ENCODE measurements around the gene HS3ST1.

The HS3ST1 gene

DNA sequence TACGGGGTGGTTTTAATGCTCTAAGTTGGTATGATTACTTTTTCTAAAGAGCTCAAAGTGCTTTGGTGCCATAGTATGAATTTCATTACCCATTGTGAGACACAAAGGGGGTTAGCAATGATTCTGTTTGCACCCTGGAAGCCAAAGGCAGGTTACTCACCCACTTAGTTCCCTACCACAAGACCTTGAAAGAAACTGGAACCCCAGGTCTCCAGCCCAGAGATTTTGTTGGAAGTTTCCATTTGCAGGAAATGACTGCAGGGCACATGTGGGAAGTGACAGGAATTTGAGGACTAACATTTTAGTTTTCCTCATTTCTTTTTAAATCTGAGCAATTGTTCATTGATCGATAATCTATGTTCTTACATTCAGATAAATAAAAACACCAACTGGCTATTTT lies 1.8 kb upstream of the HS3ST1 start:
- peaks cover 58% of the 10 kb centered on the region for H3K27me3 ChIP-seq (ENCODE audit: control insufficient read depth, insufficient read depth, low read length)

DNA sequence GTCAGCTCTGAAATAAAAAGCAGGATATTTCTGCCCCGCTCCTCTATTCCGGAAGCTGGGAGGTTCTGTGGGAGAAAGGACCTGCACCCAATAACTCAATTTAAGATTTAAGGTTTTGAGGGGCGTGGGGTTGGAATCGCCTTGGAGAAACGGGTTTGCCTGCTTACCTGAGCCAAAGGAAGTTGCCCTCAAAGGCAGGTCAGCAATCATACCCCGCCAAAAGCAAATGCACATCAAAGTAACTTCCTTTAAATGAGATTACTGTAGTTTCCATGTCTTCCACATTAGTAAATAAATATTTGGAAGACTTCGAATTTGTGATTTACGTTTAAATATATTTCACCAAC lies 978 bp upstream of the HS3ST1 start:
- no peaks in the 10 kb centered on the region for H3K4me1 ChIP-seq (ENCODE audit: control insufficient read depth, low read depth, low read length)
- H3K36me3 ChIP-seq (ENCODE audit: control insufficient read depth, low read depth, low read length) = no peaks in the 10 kb centered on the region
- H3K9me3 ChIP-seq (ENCODE audit: control insufficient read depth, low read depth, low read length) = no peaks in the 10 kb centered on the region
- H3K9ac ChIP-seq (ENCODE audit: low read length) = peak overlapping the region; percentile 31
- no peak overlapping the region for H3K27ac ChIP-seq (ENCODE audit: low read length)
- peaks cover 59% of the 10 kb centered on the region for H3K27me3 ChIP-seq (ENCODE audit: control insufficient read depth, insufficient read depth, low read length)
- peak overlapping the region; percentile 67 for H3K4me3 ChIP-seq (ENCODE audit: low read length)

More for the DNA sequence above, 1.8 kb upstream of the HS3ST1 start:
- no peak overlapping the region for H3K9ac ChIP-seq (ENCODE audit: low read length)
- H3K9me3 ChIP-seq (ENCODE audit: control insufficient read depth, low read depth, low read length) = no peaks in the 10 kb centered on the region
- no peak overlapping the region for H3K4me3 ChIP-seq (ENCODE audit: low read length)
- H3K27ac ChIP-seq (ENCODE audit: low read length) = no peak overlapping the region
- H3K4me1 ChIP-seq (ENCODE audit: control insufficient read depth, low read depth, low read length) = no peaks in the 10 kb centered on the region
- H3K36me3 ChIP-seq (ENCODE audit: control insufficient read depth, low read depth, low read length) = no peaks in the 10 kb centered on the region

DNA sequence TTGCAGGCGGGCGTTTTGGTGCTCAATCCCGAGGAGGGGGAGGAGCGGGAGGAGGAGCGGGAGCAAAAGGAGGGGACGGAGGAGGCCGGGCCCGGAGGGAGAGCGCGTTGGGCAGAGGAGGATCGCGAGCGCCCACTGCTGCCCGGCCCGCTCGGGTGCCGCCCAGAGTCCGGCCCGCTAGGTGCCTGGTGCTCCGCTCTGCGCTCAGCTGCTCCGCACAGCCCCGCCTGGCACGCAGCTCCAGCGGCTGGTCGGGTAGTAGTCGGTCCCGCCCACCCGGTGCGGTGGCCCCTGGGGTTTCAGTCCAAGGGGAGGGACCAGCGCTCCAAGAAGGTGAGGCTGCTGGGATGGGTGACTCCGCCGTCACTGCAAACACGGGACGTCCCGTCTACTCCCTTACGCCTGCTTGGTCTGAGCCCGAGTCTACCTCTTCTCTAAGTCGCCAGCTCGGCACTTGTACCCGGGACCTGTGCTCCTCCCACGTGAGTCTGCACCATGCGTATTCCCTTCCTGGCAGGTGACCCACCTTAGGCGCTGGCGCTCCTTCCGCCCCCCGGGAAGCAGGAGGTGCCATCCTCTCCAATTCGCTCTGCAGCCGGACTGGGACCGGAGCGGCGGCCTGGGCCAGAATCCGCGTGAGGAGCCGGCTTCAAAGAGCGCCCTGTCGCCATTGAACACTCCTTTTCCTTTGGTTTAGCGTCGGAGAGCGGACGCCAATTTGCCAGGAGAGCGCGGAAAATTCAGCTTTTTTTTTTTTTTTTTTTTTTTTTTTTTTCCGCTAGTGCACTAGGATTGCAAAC lies 405 bp upstream of the HS3ST1 start:
- peak overlapping the region; percentile 31 for H3K9ac ChIP-seq (ENCODE audit: low read length)
- H3K4me1 ChIP-seq (ENCODE audit: control insufficient read depth, low read depth, low read length) = no peaks in the 10 kb centered on the region
- no peaks in the 10 kb centered on the region for H3K36me3 ChIP-seq (ENCODE audit: control insufficient read depth, low read depth, low read length)
- peaks cover 59% of the 10 kb centered on the region for H3K27me3 ChIP-seq (ENCODE audit: control insufficient read depth, insufficient read depth, low read length)
- no peaks in the 10 kb centered on the region for H3K9me3 ChIP-seq (ENCODE audit: control insufficient read depth, low read depth, low read length)
- H3K27ac ChIP-seq (ENCODE audit: low read length) = no peak overlapping the region
- peak overlapping the region; percentile 67 for H3K4me3 ChIP-seq (ENCODE audit: low read length)

GRCh38 chr4:11427121-11427996 lies 1.3 kb downstream of the HS3ST1 start:
- H3K27ac ChIP-seq (ENCODE audit: low read length) = no peak overlapping the region
- peaks cover 59% of the 10 kb centered on the region for H3K27me3 ChIP-seq (ENCODE audit: control insufficient read depth, insufficient read depth, low read length)
- no peaks in the 10 kb centered on the region for H3K4me1 ChIP-seq (ENCODE audit: control insufficient read depth, low read depth, low read length)
- H3K36me3 ChIP-seq (ENCODE audit: control insufficient read depth, low read depth, low read length) = no peaks in the 10 kb centered on the region
- H3K9me3 ChIP-seq (ENCODE audit: control insufficient read depth, low read depth, low read length) = no peaks in the 10 kb centered on the region
- H3K9ac ChIP-seq (ENCODE audit: low read length) = no peak overlapping the region
- peak overlapping the region; percentile 67 for H3K4me3 ChIP-seq (ENCODE audit: low read length)

DNA sequence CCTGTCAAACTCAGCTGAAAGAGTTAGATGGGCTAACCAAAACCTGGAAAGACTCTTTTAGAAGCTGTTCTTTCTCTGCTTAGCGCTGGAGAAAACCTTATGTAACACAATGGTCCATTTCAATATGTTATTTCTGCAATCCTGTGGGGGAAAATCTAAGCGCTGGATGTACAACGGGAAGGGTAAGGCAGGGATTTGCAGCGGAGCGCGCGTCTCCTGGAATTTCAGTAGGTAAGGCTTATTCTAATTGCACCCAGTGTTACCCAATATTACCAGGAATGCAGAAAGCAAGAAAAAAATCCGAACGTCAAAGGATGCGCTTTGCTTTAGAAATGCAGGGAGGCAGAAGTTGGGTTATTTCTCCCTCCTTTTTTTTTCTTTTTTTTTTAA lies 2.0 kb downstream of the HS3ST1 start:
- H3K4me1 ChIP-seq (ENCODE audit: control insufficient read depth, low read depth, low read length) = no peaks in the 10 kb centered on the region

DNA sequence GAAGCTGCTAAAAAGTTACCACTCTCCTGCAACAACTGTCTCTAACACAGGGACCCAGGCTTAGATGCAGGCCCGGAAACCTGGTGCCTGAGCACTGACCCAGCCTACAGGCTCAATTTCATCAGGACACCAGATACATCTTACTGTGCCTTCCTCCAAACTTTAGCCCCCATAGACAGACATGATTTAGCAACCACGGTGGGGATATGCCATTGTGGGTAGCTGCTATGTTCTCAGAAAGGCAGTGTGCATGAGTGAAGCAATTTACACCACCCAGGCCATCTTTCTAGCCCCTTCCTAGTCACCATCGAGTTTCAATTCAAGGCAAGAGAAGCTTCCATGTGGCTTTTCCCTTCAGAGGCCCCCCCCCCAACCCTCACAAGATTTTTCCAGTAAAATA lies 2.7 kb downstream of the HS3ST1 start:
- Histone ChIP-seq H3K27ac (ENCODE audit: low read length) (no peak overlapping the region), H3K4me1 (ENCODE audit: control insufficient read depth, low read depth, low read length) (no peaks in the 10 kb centered on the region), H3K36me3 (ENCODE audit: control insufficient read depth, low read depth, low read length) (no peaks in the 10 kb centered on the region), H3K4me3 (ENCODE audit: low read length) (no peak overlapping the region), H3K9ac (ENCODE audit: low read length) (no peak overlapping the region), H3K27me3 (ENCODE audit: control insufficient read depth, insufficient read depth, low read length) (peaks cover 54% of the 10 kb centered on the region), H3K9me3 (ENCODE audit: control insufficient read depth, low read depth, low read length) (no peaks in the 10 kb centered on the region)

More for the DNA sequence above, 2.0 kb downstream of the HS3ST1 start:
- Histone ChIP-seq H3K4me3 (ENCODE audit: low read length) (peak overlapping the region; percentile 67), H3K36me3 (ENCODE audit: control insufficient read depth, low read depth, low read length) (no peaks in the 10 kb centered on the region), H3K27ac (ENCODE audit: low read length) (no peak overlapping the region), H3K9me3 (ENCODE audit: control insufficient read depth, low read depth, low read length) (no peaks in the 10 kb centered on the region), H3K9ac (ENCODE audit: low read length) (no peak overlapping the region), H3K27me3 (ENCODE audit: control insufficient read depth, insufficient read depth, low read length) (peaks cover 59% of the 10 kb centered on the region)

DNA sequence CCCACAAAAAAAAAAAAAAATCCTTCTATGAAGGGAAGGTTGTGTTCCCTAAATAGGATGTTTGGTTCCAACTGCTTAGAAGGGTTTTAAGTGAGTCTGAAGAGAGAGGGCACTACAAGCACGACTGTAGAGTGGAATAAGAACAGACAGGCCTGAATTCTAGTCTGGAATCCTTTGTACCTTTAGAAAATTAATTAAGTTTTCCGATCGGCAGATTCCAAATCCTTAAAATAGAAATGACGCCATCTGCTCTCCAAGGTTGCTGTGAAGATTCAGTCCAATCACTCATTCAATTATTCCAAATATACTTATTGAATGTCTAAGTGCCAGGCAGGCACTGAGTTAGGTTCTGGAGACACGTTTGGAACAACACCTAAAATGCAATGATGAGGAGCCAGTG lies 3.8 kb downstream of the HS3ST1 start:
- no peak overlapping the region for H3K9ac ChIP-seq (ENCODE audit: low read length)
- H3K27me3 ChIP-seq (ENCODE audit: control insufficient read depth, insufficient read depth, low read length) = peaks cover 43% of the 10 kb centered on the region
- H3K9me3 ChIP-seq (ENCODE audit: control insufficient read depth, low read depth, low read length) = no peaks in the 10 kb centered on the region
- no peak overlapping the region for H3K27ac ChIP-seq (ENCODE audit: low read length)
- no peaks in the 10 kb centered on the region for H3K36me3 ChIP-seq (ENCODE audit: control insufficient read depth, low read depth, low read length)
- no peak overlapping the region for H3K4me3 ChIP-seq (ENCODE audit: low read length)
- no peaks in the 10 kb centered on the region for H3K4me1 ChIP-seq (ENCODE audit: control insufficient read depth, low read depth, low read length)

GRCh38 chr4:11424000-11424399 lies 4.7 kb downstream of the HS3ST1 start:
- H3K27me3 ChIP-seq (ENCODE audit: control insufficient read depth, insufficient read depth, low read length) = peaks cover 34% of the 10 kb centered on the region
- no peaks in the 10 kb centered on the region for H3K36me3 ChIP-seq (ENCODE audit: control insufficient read depth, low read depth, low read length)
- no peak overlapping the region for H3K27ac ChIP-seq (ENCODE audit: low read length)
- no peaks in the 10 kb centered on the region for H3K9me3 ChIP-seq (ENCODE audit: control insufficient read depth, low read depth, low read length)
- no peak overlapping the region for H3K4me3 ChIP-seq (ENCODE audit: low read length)
- H3K4me1 ChIP-seq (ENCODE audit: control insufficient read depth, low read depth, low read length) = no peaks in the 10 kb centered on the region
- no peak overlapping the region for H3K9ac ChIP-seq (ENCODE audit: low read length)

- no peak overlapping the region for H3K4me3 ChIP-seq (ENCODE audit: low read length)
- no peaks in the 10 kb centered on the region for H3K9me3 ChIP-seq (ENCODE audit: control insufficient read depth, low read depth, low read length)
- H3K36me3 ChIP-seq (ENCODE audit: control insufficient read depth, low read depth, low read length) = no peaks in the 10 kb centered on the region
- no peak overlapping the region for H3K27ac ChIP-seq (ENCODE audit: low read length)
- H3K9ac ChIP-seq (ENCODE audit: low read length) = no peak overlapping the region
- peaks cover 30% of the 10 kb centered on the region for H3K27me3 ChIP-seq (ENCODE audit: control insufficient read depth, insufficient read depth, low read length)
- no peaks in the 10 kb centered on the region for H3K4me1 ChIP-seq (ENCODE audit: control insufficient read depth, low read depth, low read length)
These were observed 5.2 kb downstream of the HS3ST1 start for GRCh38 chr4:11423465-11423864.

- Histone ChIP-seq H3K4me3 (ENCODE audit: low read length) (no peak overlapping the region), H3K27me3 (ENCODE audit: control insufficient read depth, insufficient read depth, low read length) (peaks cover 7% of the 10 kb centered on the region), H3K9me3 (ENCODE audit: control insufficient read depth, low read depth, low read length) (no peaks in the 10 kb centered on the region), H3K4me1 (ENCODE audit: control insufficient read depth, low read depth, low read length) (no peaks in the 10 kb centered on the region), H3K36me3 (ENCODE audit: control insufficient read depth, low read depth, low read length) (no peaks in the 10 kb centered on the region), H3K27ac (ENCODE audit: low read length) (no peak overlapping the region), H3K9ac (ENCODE audit: low read length) (no peak overlapping the region)
These were observed 7.6 kb downstream of the HS3ST1 start for GRCh38 chr4:11421116-11421515.

GRCh38 chr4:11420327-11420726 lies 8.4 kb downstream of the HS3ST1 start:
- no peaks in the 10 kb centered on the region for H3K27me3 ChIP-seq (ENCODE audit: control insufficient read depth, insufficient read depth, low read length)
- no peak overlapping the region for H3K4me3 ChIP-seq (ENCODE audit: low read length)
- no peaks in the 10 kb centered on the region for H3K4me1 ChIP-seq (ENCODE audit: control insufficient read depth, low read depth, low read length)
- no peak overlapping the region for H3K9ac ChIP-seq (ENCODE audit: low read length)
- no peaks in the 10 kb centered on the region for H3K36me3 ChIP-seq (ENCODE audit: control insufficient read depth, low read depth, low read length)
- no peak overlapping the region for H3K27ac ChIP-seq (ENCODE audit: low read length)
- no peaks in the 10 kb centered on the region for H3K9me3 ChIP-seq (ENCODE audit: control insufficient read depth, low read depth, low read length)
